Measurements from ENCODE around the gene RAB36.

GRCh38 chr22:23161574-23161973, 16.3 kb downstream of the RAB36 start:
- TF ChIP-seq CTCF (conservative IDR thresholded peaks at IDR 0.05; ENCODE audit: low read length) (no peak), EZH2phosphoT487 (IDR thresholded peaks at IDR 0.05; ENCODE audit: borderline replicate concordance, low read depth, low read length) (no peak)
